ENCODE data around the gene ERBB4.
"Not testable (repeated sequence)": the region's sequence is repeated elsewhere in the genome, so short reads cannot be mapped to it uniquely, and the experiment has no call there.

ERBB4 gene

GRCh38 chr2:212208467-212208866 is 330.1 kb downstream of the ERBB4 start:
- Mint-ChIP-seq H3K27ac (no peak overlapping the region), H3K4me3 (no peak overlapping the region), H3K36me3 (no peaks in the 10 kb centered on the region), H3K4me1 (no peaks in the 10 kb centered on the region), H3K9me3 (no peaks in the 10 kb centered on the region), H3K27me3 (no peaks in the 10 kb centered on the region)

GRCh38 chr2:212197776-212198175 is 340.8 kb downstream of the ERBB4 start:
- no peaks in the 10 kb centered on the region for H3K4me1 Mint-ChIP-seq
- H3K27ac Mint-ChIP-seq, result no peak overlapping the region
- no peaks in the 10 kb centered on the region for H3K9me3 Mint-ChIP-seq
- H3K27me3 Mint-ChIP-seq, result no peaks in the 10 kb centered on the region
- no peaks in the 10 kb centered on the region for H3K36me3 Mint-ChIP-seq
- no peak overlapping the region for H3K4me3 Mint-ChIP-seq

DNA sequence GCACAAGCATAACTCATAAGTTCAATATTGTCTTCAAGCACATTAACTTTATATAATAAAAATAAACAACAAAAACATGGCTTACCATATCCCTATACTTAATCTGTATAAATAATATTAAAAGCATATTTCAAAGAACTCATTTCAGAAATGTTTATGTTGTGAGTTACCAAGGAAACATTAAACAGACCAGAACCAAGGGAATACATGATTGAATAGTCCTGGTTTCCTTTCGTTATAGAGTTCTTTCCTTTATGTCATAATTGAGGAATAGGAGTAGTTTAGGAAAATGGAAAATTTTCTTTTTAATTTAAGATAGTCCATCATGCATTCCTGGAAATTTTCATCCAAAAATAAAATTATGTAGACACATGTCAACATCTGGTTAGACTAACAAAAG is 343.0 kb downstream of the ERBB4 start:
- H3K4me1 Mint-ChIP-seq, result no peaks in the 10 kb centered on the region
- H3K27ac Mint-ChIP-seq, result no peak overlapping the region
- no peak overlapping the region for H3K4me3 Mint-ChIP-seq
- H3K27me3 Mint-ChIP-seq, result no peaks in the 10 kb centered on the region
- H3K9me3 Mint-ChIP-seq, result no peaks in the 10 kb centered on the region
- H3K36me3 Mint-ChIP-seq, result no peaks in the 10 kb centered on the region

- no peaks in the 10 kb centered on the region for H3K9me3 Mint-ChIP-seq
- no peaks in the 10 kb centered on the region for H3K4me1 Mint-ChIP-seq
- no peaks in the 10 kb centered on the region for H3K27me3 Mint-ChIP-seq
- no peaks in the 10 kb centered on the region for H3K36me3 Mint-ChIP-seq
- no peak overlapping the region for H3K27ac Mint-ChIP-seq
- no peak overlapping the region for H3K4me3 Mint-ChIP-seq
Observed at GRCh38 chr2:212194396-212194795, 344.2 kb downstream of the ERBB4 start.

DNA sequence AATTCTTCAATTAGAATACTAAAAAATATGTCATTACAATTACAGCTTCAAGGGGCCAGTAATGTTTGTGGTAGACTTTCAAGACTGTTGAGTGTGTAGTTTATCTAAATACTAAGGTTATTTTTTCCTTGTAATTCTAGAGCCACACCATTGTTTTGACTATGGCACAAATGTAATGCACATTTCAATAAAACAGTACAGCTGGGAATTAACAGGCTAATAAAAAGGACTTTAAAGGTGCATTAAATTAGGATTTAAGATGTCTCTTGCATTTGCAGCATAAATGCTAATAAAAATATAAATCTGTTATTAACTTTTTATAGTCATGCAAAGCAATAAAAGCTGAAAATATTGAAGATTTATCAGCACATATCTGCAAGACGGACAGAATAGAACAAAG is 344.8 kb downstream of the ERBB4 start:
- Mint-ChIP-seq H3K27me3 (no peaks in the 10 kb centered on the region), H3K4me3 (no peak overlapping the region), H3K36me3 (no peaks in the 10 kb centered on the region), H3K9me3 (no peaks in the 10 kb centered on the region), H3K27ac (no peak overlapping the region), H3K4me1 (no peaks in the 10 kb centered on the region)

DNA sequence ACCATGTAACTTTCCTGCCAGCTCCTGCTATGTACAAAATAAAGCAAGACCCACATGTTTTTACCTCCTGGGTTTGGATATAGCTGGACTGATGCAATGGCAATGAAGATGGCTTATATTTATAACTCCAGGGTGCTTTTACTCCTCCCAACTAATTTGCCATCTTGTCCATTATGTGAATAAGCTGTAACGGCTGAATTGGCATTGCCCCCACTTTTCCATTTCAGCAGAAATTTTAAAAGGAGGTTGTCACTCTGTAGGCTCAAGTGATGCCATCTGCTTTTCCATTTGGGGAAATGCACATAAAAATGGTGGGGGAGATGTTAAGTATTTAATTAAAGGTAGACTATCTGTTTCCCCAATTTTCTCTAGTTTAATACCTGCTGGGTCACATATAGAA is 345.5 kb downstream of the ERBB4 start:
- H3K4me3 Mint-ChIP-seq, result no peak overlapping the region
- H3K36me3 Mint-ChIP-seq, result no peaks in the 10 kb centered on the region
- no peaks in the 10 kb centered on the region for H3K9me3 Mint-ChIP-seq
- H3K4me1 Mint-ChIP-seq, result no peaks in the 10 kb centered on the region
- no peak overlapping the region for H3K27ac Mint-ChIP-seq
- H3K27me3 Mint-ChIP-seq, result no peaks in the 10 kb centered on the region

DNA sequence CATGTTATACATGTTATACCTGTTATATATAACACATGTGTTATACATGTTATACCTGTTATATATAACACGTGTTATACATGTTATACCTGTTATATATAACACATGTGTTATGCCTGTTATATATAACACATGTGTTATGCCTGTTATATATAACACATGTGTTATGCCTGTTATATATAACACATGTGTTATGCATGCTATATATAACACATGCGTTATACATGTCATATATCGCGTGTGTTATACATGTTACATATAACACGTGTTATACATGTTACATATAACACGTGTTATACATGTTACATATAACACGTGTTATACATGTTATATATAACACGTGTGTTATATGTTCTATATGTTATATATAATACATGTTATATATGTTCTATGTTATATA is 347.2 kb downstream of the ERBB4 start:
- H3K27me3 Mint-ChIP-seq, H3K36me3 Mint-ChIP-seq, H3K27ac Mint-ChIP-seq, H3K9me3 Mint-ChIP-seq, H3K4me3 Mint-ChIP-seq, H3K4me1 Mint-ChIP-seq: not testable (repeated sequence)

- Mint-ChIP-seq H3K36me3 (no peaks in the 10 kb centered on the region), H3K27me3 (no peaks in the 10 kb centered on the region), H3K4me1 (no peaks in the 10 kb centered on the region), H3K27ac (no peak overlapping the region), H3K9me3 (no peaks in the 10 kb centered on the region), H3K4me3 (no peak overlapping the region)
Observed at GRCh38 chr2:212186166-212186565, 352.4 kb downstream of the ERBB4 start.

GRCh38 chr2:212181646-212182045 is 357.0 kb downstream of the ERBB4 start:
- Mint-ChIP-seq H3K27me3 (no peaks in the 10 kb centered on the region), H3K36me3 (no peaks in the 10 kb centered on the region), H3K4me3 (no peak overlapping the region), H3K4me1 (no peaks in the 10 kb centered on the region), H3K27ac (no peak overlapping the region), H3K9me3 (no peaks in the 10 kb centered on the region)

GRCh38 chr2:212180408-212181083 is 358.1 kb downstream of the ERBB4 start:
- H3K4me3 Mint-ChIP-seq, result no peak overlapping the region
- no peaks in the 10 kb centered on the region for H3K4me1 Mint-ChIP-seq
- H3K36me3 Mint-ChIP-seq, result no peaks in the 10 kb centered on the region
- no peaks in the 10 kb centered on the region for H3K27me3 Mint-ChIP-seq
- H3K27ac Mint-ChIP-seq, result no peak overlapping the region
- H3K9me3 Mint-ChIP-seq, result no peaks in the 10 kb centered on the region

DNA sequence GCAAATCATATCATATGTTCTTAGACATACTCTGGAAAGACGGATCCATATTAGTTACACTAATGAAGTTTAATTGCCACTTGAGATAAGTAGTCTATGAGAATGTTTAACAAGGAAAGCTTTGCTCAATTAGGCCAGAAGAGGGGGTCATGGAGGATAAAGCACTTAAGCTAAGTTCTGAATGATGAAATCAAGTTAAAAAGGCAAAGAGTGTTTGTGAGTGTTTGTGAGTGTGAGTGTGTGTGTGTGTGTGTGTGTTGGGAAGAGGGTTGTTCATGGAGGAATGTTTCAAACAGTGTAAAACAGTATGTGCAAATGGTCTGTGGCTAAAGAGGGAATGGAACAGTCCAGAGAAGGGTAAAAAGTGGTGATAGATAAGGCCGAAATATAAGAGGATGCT is 360.9 kb downstream of the ERBB4 start:
- H3K4me3 Mint-ChIP-seq, result no peak overlapping the region
- H3K36me3 Mint-ChIP-seq, result no peaks in the 10 kb centered on the region
- H3K27ac Mint-ChIP-seq, result no peak overlapping the region
- no peaks in the 10 kb centered on the region for H3K4me1 Mint-ChIP-seq
- H3K27me3 Mint-ChIP-seq, result no peaks in the 10 kb centered on the region
- no peaks in the 10 kb centered on the region for H3K9me3 Mint-ChIP-seq

- H3K27ac Mint-ChIP-seq, result no peak overlapping the region
- H3K36me3 Mint-ChIP-seq, result no peaks in the 10 kb centered on the region
- H3K4me3 Mint-ChIP-seq, result no peak overlapping the region
Observed at GRCh38 chr2:212176151-212176550, 362.5 kb downstream of the ERBB4 start.

GRCh38 chr2:212173756-212174510 is 364.7 kb downstream of the ERBB4 start:
- peaks cover 7% of the 10 kb centered on the region for H3K9me3 Mint-ChIP-seq
- H3K4me3 Mint-ChIP-seq, result no peak overlapping the region
- no peaks in the 10 kb centered on the region for H3K4me1 Mint-ChIP-seq
- no peak overlapping the region for H3K27ac Mint-ChIP-seq
- H3K27me3 Mint-ChIP-seq, result no peaks in the 10 kb centered on the region
- H3K36me3 Mint-ChIP-seq, result no peaks in the 10 kb centered on the region

More at GRCh38 chr2:212176151-212176550, 362.5 kb downstream of the ERBB4 start:
- no peaks in the 10 kb centered on the region for H3K9me3 Mint-ChIP-seq
- H3K4me1 Mint-ChIP-seq, result no peaks in the 10 kb centered on the region
- H3K27me3 Mint-ChIP-seq, result no peaks in the 10 kb centered on the region

GRCh38 chr2:212173331-212173730 is 365.3 kb downstream of the ERBB4 start:
- H3K36me3 Mint-ChIP-seq, result no peaks in the 10 kb centered on the region
- no peak overlapping the region for H3K4me3 Mint-ChIP-seq
- H3K27ac Mint-ChIP-seq, result no peak overlapping the region
- no peaks in the 10 kb centered on the region for H3K27me3 Mint-ChIP-seq
- peaks cover 7% of the 10 kb centered on the region for H3K9me3 Mint-ChIP-seq
- no peaks in the 10 kb centered on the region for H3K4me1 Mint-ChIP-seq

GRCh38 chr2:212170382-212170781 is 368.2 kb downstream of the ERBB4 start:
- no peaks in the 10 kb centered on the region for H3K27me3 Mint-ChIP-seq
- no peak overlapping the region for H3K27ac Mint-ChIP-seq
- peaks cover 7% of the 10 kb centered on the region for H3K9me3 Mint-ChIP-seq
- H3K36me3 Mint-ChIP-seq, result no peaks in the 10 kb centered on the region
- no peak overlapping the region for H3K4me3 Mint-ChIP-seq
- no peaks in the 10 kb centered on the region for H3K4me1 Mint-ChIP-seq

- Mint-ChIP-seq H3K27ac (no peak overlapping the region), H3K36me3 (no peaks in the 10 kb centered on the region), H3K9me3 (no peaks in the 10 kb centered on the region), H3K27me3 (no peaks in the 10 kb centered on the region), H3K4me3 (no peak overlapping the region), H3K4me1 (no peaks in the 10 kb centered on the region)
Observed at GRCh38 chr2:212158081-212158480, 380.5 kb downstream of the ERBB4 start.

GRCh38 chr2:212157012-212157411 is 381.6 kb downstream of the ERBB4 start:
- no peaks in the 10 kb centered on the region for H3K4me1 Mint-ChIP-seq
- no peaks in the 10 kb centered on the region for H3K9me3 Mint-ChIP-seq
- H3K27ac Mint-ChIP-seq, result no peak overlapping the region
- H3K36me3 Mint-ChIP-seq, result no peaks in the 10 kb centered on the region
- H3K27me3 Mint-ChIP-seq, result no peaks in the 10 kb centered on the region
- H3K4me3 Mint-ChIP-seq, result no peak overlapping the region
